HL-60 (cell line): ENCODE data around the gene NR3C1.

Source experiments
- POLR2AphosphoS5 ChIP-seq: IDR thresholded peaks from 2 replicates; pipeline ENCODE4 v1.6.1; 2012; ENCODE audit warnings: low read depth
- TF ChIP-seq, protein P1 (sequence below): IDR thresholded peaks from one replicate; pipeline ENCODE4 v1.5.1; 2011; ENCODE audit warnings: low read length, control low read depth, inconsistent platforms; ENCODE audit not compliant: insufficient read depth

DNA sequence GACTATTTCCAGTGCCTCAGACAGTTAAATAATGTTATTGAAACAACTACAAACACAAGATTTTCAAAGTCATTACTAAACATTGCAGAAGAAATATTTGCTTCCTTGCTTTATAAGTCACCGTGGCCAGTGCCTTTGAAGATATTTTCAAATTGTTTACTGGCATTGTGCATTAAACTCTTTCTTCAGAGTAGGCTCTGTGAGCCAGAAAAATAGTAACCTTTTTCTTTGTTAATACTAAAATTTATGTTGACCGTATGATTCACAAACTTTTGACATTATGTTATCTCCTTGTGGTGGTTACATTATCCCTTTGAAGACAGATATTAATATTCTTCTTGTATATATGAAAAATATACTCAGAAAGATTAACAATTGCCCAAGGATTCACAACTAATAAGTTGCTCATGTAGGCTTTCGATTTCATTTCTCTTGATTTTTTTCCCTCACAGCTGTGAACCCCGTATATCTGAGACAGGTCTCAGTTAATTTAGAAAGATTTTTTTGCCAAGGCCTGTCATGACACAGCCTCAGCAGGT, 140.1 kb downstream of the NR3C1 start:
- TF ChIP-seq, protein P1, sequence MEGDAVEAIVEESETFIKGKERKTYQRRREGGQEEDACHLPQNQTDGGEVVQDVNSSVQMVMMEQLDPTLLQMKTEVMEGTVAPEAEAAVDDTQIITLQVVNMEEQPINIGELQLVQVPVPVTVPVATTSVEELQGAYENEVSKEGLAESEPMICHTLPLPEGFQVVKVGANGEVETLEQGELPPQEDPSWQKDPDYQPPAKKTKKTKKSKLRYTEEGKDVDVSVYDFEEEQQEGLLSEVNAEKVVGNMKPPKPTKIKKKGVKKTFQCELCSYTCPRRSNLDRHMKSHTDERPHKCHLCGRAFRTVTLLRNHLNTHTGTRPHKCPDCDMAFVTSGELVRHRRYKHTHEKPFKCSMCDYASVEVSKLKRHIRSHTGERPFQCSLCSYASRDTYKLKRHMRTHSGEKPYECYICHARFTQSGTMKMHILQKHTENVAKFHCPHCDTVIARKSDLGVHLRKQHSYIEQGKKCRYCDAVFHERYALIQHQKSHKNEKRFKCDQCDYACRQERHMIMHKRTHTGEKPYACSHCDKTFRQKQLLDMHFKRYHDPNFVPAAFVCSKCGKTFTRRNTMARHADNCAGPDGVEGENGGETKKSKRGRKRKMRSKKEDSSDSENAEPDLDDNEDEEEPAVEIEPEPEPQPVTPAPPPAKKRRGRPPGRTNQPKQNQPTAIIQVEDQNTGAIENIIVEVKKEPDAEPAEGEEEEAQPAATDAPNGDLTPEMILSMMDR, result no peak
- no peak for TF ChIP-seq POLR2AphosphoS5
